Suprapubic skin (tissue), 4 donors: ENCODE data around the gene SPAG7. TPM values are rescaled to one million over a fixed set of nuclear protein-coding genes. Genes with fewer than 3 reads are reported as not detected.

ENCODE experiments used
- DNase-seq, 2 donors: peaks; one replicate each; pipeline ENCODE4 v3.0.0-alpha.2; 2019; ENCODE audit warnings: low spot score in 2 of 2
- H3K27ac ChIP-seq: fragments of 200-600 bp; sonication (generic); one replicate; pipeline ENCODE4 v1.5.1; 2019
- H3K27me3 ChIP-seq: fragments of 200-600 bp; sonication (generic); one replicate; pipeline ENCODE4 v1.5.1; 2019
- H3K36me3 ChIP-seq: fragments of 200-600 bp; sonication (generic); one replicate; pipeline ENCODE4 v1.5.1; 2019
- H3K4me1 ChIP-seq: fragments of 200-600 bp; sonication (generic); one replicate; pipeline ENCODE4 v1.5.1; 2019
- H3K4me3 ChIP-seq: fragments of 200-600 bp; sonication (generic); one replicate; pipeline ENCODE4 v1.5.1; 2019; ENCODE audit warnings: mild to moderate bottlenecking
- H3K9me3 ChIP-seq: fragments of 200-600 bp; sonication (generic); one replicate; pipeline ENCODE4 v1.5.1; 2019
- CTCF ChIP-seq, 2 donors: fragments of 200-600 bp in 1 of 2; fragments of 450-650 bp in 1 of 2; sonication (generic) in 1 of 2; IDR thresholded peaks; one replicate each; pipeline ENCODE4 v1.5.1; 2016 to 2019; ENCODE audit warnings: antibody characterized with exemption in 2 of 2, mild to moderate bottlenecking in 1 of 2, moderate library complexity in 1 of 2
- EP300 ChIP-seq: sonication (generic); formaldehyde crosslinking; IDR thresholded peaks from one replicate; pipeline ENCODE4 v1.6.1; 2017; ENCODE audit warnings: antibody characterized with exemption
- POLR2A ChIP-seq, 2 donors: fragments of 450-650 bp; IDR thresholded peaks; one replicate each; pipeline ENCODE4 v1.6.1; 2017; ENCODE audit warnings: antibody characterized with exemption in 2 of 2, mild to moderate bottlenecking in 2 of 2, moderate library complexity in 2 of 2
- POLR2AphosphoS5 ChIP-seq, 3 donors: sonication (generic); formaldehyde crosslinking; IDR thresholded peaks; one replicate each; pipeline ENCODE4 v1.6.1; 2017; ENCODE audit warnings: antibody characterized with exemption in 3 of 3
- WGBS: methylation state at CpG from one replicate; pipeline ENCODE4 v1.1.5; 2018; 5-methylcytosine and 5-hydroxymethylcytosine counted together
- total RNA-seq, 4 donors: library from RNA; depleted of rRNA; stranded (reverse); fragments of >200 nt; gene quantifications; one replicate each; pipeline ENCODE4 v1.1.0, GENCODE V29; 2016

Gene SPAG7
- total RNA-seq, 4 donors from 2014 or later, result 30.5 to 52.7 (median 47.1) TPM

DNA sequence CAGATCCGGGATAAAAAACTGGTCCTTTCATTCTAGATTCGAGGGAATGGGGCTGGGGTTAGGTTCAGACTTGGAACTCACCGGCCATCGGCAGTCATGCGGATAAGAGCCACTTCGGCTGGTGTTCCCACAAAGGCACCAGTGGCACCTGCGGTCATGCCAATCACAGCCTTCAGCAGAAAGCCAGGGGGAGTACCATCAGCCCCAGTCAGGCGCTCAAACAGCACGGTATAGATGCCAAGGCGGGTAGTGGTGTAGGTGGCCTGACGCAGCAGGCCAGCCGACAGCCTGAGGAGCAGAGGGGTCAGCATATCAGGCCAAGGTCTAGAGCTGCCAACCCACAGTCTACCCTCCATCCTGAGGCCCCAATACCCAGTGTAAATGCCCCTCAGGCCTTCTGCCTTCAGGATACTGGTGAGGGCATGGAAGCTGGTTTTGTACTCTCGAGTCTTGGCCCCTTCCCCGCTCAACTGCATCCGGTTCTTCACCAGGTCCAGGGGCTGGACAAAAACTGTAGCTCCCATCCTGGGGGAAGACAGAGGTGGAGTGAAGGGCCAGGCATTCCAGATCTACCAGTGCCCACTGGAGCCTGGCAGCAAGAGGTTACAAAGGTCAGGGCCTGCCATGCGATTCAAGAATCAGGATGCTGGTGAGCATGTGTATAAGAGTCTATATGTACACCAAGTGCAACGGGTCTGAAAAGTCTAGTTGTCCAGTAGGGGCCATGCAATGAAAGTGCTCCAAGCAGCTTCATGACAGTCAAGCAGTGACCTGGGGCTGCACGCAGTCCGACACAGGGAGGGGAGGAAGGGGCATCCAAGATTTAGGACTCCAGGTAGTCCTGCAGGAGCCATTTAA is 28.7 kb downstream of the SPAG7 start:
- WGBS, result 59% methylated on average over 16 of the region's 19 CpGs
- no peak for DNase-seq
- Histone ChIP-seq H3K9me3 (no peaks in the 10 kb centered on the region), H3K27ac (peak overlapping the region; percentile 96), H3K4me1 (peaks cover 53% of the 10 kb centered on the region), H3K27me3 (no peaks in the 10 kb centered on the region), H3K4me3 (peak overlapping the region; percentile 68), H3K36me3 (peaks cover 44% of the 10 kb centered on the region)
- TF ChIP-seq EP300 (no peak), POLR2AphosphoS5 (IDR thresholded peaks at IDR 0.05) (no peak), POLR2A (IDR thresholded peaks at IDR 0.05) (no peak), CTCF (IDR thresholded peaks at IDR 0.05) (no peak)

- no peaks in the 10 kb centered on the region for H3K9me3 ChIP-seq
- H3K4me3 ChIP-seq, result peak overlapping the region; percentile 68
- no peak overlapping the region for H3K27ac ChIP-seq
- DNase-seq, result no peak
- no peaks in the 10 kb centered on the region for H3K27me3 ChIP-seq
- H3K36me3 ChIP-seq, result peaks cover 36% of the 10 kb centered on the region
- 89% methylated on average over 9 of the region's 11 CpGs for WGBS
- TF ChIP-seq EP300 (no peak), POLR2A (IDR thresholded peaks at IDR 0.05) (no peak), POLR2AphosphoS5 (IDR thresholded peaks at IDR 0.05) (no peak), CTCF (IDR thresholded peaks at IDR 0.05) (no peak)
- peaks cover 51% of the 10 kb centered on the region for H3K4me1 ChIP-seq
These were observed 29.5 kb downstream of the SPAG7 start for GRCh38 chr17:4938069-4938491.

DNA sequence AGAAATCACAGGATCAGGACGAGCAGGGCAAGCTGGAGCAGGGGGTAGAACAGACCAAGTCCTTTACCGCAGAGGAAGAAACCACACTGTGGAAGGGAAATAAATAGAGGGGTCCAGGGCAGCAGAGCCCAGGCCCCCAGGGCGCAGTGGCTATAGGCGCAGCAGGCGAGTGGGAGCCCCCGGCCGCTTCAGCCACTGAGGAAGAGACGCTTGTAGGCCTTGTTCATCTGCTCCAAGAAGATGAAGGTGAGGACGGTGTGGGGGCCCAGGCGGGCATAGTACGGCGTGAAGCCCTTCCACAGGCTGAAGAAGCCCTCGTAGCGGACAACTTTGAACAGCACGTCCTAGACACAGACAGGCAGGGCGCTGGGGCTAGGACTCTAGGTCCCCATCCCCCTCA is 30.1 kb downstream of the SPAG7 start:
- 94% methylated on average over 15 of the region's 16 CpGs for WGBS
- Histone ChIP-seq H3K4me1 (peaks cover 45% of the 10 kb centered on the region), H3K36me3 (peaks cover 31% of the 10 kb centered on the region), H3K9me3 (no peaks in the 10 kb centered on the region), H3K27me3 (no peaks in the 10 kb centered on the region), H3K4me3 (no peak overlapping the region), H3K27ac (no peak overlapping the region)
- no peak for DNase-seq
- no peak for TF ChIP-seq POLR2A (IDR thresholded peaks at IDR 0.05)
- no peak for TF ChIP-seq POLR2AphosphoS5 (IDR thresholded peaks at IDR 0.05)
- no peak for TF ChIP-seq CTCF (IDR thresholded peaks at IDR 0.05)
- TF ChIP-seq EP300, result no peak

- H3K4me1 ChIP-seq, result peaks cover 34% of the 10 kb centered on the region
- no peaks in the 10 kb centered on the region for H3K27me3 ChIP-seq
- DNase-seq, result no peak
- peaks cover 25% of the 10 kb centered on the region for H3K36me3 ChIP-seq
- TF ChIP-seq POLR2A (IDR thresholded peaks at IDR 0.05), result no peak
- no peak for TF ChIP-seq EP300
- no peak for TF ChIP-seq CTCF (IDR thresholded peaks at IDR 0.05)
- TF ChIP-seq POLR2AphosphoS5 (IDR thresholded peaks at IDR 0.05), result no peak
- no peaks in the 10 kb centered on the region for H3K9me3 ChIP-seq
- H3K4me3 ChIP-seq, result no peak overlapping the region
- WGBS, result 81% methylated on average over 3 of the region's 3 CpGs
- no peak overlapping the region for H3K27ac ChIP-seq
These were observed 31.2 kb downstream of the SPAG7 start for GRCh38 chr17:4936436-4936835.

DNA sequence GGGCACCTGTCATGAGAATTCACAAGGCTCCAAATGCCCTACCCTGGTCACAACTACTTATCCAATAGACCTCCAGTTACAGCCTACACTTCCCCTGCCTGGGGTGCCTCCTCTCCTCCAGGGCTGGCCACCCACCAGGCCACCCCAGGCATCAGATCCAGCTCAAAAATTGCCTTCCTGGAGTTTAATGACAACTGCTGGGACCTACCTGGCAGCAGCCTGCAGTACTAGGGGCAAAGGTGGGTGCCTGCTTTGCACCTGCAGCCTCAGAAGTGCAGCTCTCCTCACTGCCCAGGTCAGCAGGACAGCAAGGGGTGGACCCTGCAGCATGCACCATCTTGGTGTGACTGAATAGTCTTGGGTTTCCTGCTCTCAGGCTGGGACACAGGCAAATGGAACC is 32.0 kb downstream of the SPAG7 start:
- no peaks in the 10 kb centered on the region for H3K27me3 ChIP-seq
- no peaks in the 10 kb centered on the region for H3K9me3 ChIP-seq
- H3K36me3 ChIP-seq, result peaks cover 25% of the 10 kb centered on the region
- H3K4me1 ChIP-seq, result peaks cover 26% of the 10 kb centered on the region
- H3K27ac ChIP-seq, result no peak overlapping the region
- H3K4me3 ChIP-seq, result no peak overlapping the region
- TF ChIP-seq EP300 (no peak), POLR2A (IDR thresholded peaks at IDR 0.05) (no peak), CTCF (IDR thresholded peaks at IDR 0.05) (no peak), POLR2AphosphoS5 (IDR thresholded peaks at IDR 0.05) (no peak)
- DNase-seq, result no peak
